Lung (tissue), 12 donors: Measurements from ENCODE around the gene PPT2. TPM values are rescaled to one million over a fixed set of nuclear protein-coding genes. Genes with fewer than 3 reads are reported as not detected.

Experiments used
- ATAC-seq: fragments of 200-7000 bp; cut with Tn5 transposase; one replicate; pipeline ENCODE4 v1.9.1; 2020; ENCODE audit warnings: moderate number of reproducible peaks; ENCODE audit not compliant: insufficient read depth, low FRiP score
- DNase-seq, 3 donors: peaks; one replicate each; pipeline ENCODE4 v3.0.0-alpha.2; 2013 to 2017
- H3K27ac ChIP-seq, 2 donors: one replicate each; pipeline ENCODE4 v1.5.1; 2013; ENCODE audit warnings: mild to moderate bottlenecking in 2 of 2, moderate library complexity in 2 of 2, control low read depth in 1 of 2, inconsistent platforms in 1 of 2, low read depth in 1 of 2, low read length in 1 of 2
- H3K27me3 ChIP-seq, 3 donors: one replicate each; pipeline ENCODE4 v1.5.1; 2013; ENCODE audit warnings: low read length in 2 of 3; ENCODE audit not compliant: control insufficient read depth in 3 of 3, insufficient read depth in 3 of 3
- H3K36me3 ChIP-seq, 4 donors: one replicate each; pipeline ENCODE4 v1.5.1; 2013; ENCODE audit warnings: low read length in 4 of 4, mild to moderate bottlenecking in 1 of 4, moderate library complexity in 1 of 4; ENCODE audit not compliant: control insufficient read depth in 4 of 4, insufficient read depth in 4 of 4
- H3K4me1 ChIP-seq, 5 donors: one replicate each; pipeline ENCODE4 v1.5.1; 2013; ENCODE audit warnings: low read length in 5 of 5, mild to moderate bottlenecking in 2 of 5, moderate library complexity in 1 of 5; ENCODE audit not compliant: control insufficient read depth in 5 of 5, insufficient read depth in 5 of 5
- H3K4me3 ChIP-seq: one replicate; pipeline ENCODE4 v1.5.1; 2013; ENCODE audit warnings: mild to moderate bottlenecking, control low read depth, moderate library complexity
- H3K9ac ChIP-seq, 2 donors: one replicate each; pipeline ENCODE4 v1.5.1; 2013; ENCODE audit warnings: low read length in 2 of 2, control low read depth in 1 of 2; ENCODE audit not compliant: insufficient read depth in 1 of 2
- H3K9me3 ChIP-seq, 4 donors: one replicate each; pipeline ENCODE4 v1.5.1; 2013; ENCODE audit warnings: low read length in 3 of 4, mild to moderate bottlenecking in 1 of 4, moderate library complexity in 1 of 4; ENCODE audit not compliant: control insufficient read depth in 4 of 4, insufficient read depth in 3 of 4
- WGBS, 2 donors: extraction: QIAGEN DNeasy Blood & Tissue Kit; methylation state at CpG; one replicate each; pipeline ENCODE4 v1.1.7; 2013; 5-methylcytosine and 5-hydroxymethylcytosine counted together
- polyA plus RNA-seq, 2 donors: library from polyadenylated mRNA; stranded (reverse); fragments of 200-250 nt; gene quantifications; one replicate each; pipeline ENCODE4 v1.2.1, GENCODE V29; 2013
- total RNA-seq, 2 donors: library from RNA; depleted of rRNA in 1 of 2; stranded (reverse); fragments of >200 nt in 1 of 2; gene quantifications; one replicate each; pipeline ENCODE4 v1.2.1, GENCODE V29; 2014 to 2021
- TF ChIP-seq, protein P1 (sequence below): IDR thresholded peaks from 2 replicates; pipeline ENCODE4 v1.5.1; 2012; ENCODE audit warnings: mild to moderate bottlenecking; ENCODE audit errors: control extremely low read depth, extremely low read depth
- donor health status: control.
- donor health status: control.
- donor health status: Bipolar disorder and iron deficiency.
- donor health status: healthy.
- donor health status: DM: yes; HTN: yes; CAD: no.

Gene PPT2
- total and polyA plus RNA-seq, 4 donors = 5.7 to 212 (median 11.1) TPM

DNA sequence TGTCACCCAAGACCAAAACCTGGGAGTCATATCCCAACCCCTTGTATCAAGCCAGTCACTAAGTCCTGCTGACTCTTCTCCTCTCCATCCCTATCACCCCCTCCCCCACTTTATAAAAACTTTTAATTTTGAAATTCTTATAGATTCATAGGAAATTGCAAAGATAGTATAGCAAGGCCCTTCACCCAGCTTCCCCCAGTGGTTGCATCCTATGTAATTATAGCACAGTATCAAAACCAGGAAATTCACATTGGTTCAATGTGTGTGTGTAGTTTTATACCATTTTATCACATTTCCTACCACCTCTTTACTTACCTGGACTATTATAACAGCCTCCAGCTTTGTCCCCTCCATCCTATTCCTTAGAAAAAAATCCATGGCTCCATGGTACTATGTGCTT, 4.1 kb downstream of the PPT2 start:
- H3K4me1 ChIP-seq = peaks cover 0 to 16% (median 5%) of the 10 kb centered on the region in 5 donors
- ATAC-seq (no peak), DNase-seq (no peak)

DNA sequence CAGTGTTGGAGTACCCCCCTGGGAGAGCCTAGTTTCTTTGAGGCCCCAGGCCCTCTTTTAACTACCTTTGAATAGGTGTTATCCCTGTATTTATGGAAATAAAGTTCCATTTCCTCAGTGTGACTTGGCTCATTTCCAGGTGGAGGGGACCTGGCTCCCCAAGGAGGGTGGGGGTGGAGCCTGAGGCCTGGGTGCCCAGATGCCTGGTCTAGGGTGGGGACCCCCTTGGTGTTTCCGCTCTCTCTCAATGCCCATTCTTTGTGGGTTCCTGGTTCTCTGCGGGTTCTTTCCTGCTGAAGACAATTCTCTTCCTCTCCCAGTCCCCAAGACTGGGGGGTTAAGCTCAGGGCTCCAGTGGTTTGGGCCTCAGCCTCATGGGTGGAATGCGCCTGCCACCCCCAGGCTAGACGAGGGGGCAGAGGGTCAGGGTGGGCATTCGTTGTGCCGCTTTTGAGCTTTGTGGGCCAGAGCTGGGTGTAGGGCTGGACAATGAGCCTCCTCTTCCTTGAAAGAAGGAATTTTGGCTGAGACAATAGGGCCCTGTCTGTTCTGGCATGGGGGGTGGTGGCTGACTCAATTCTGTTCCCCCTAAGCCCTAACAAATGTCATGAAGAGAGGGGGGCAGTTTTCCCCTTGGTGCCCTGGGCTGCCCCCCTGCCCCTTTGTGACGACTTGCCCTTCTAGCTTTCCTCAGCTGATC, 9.8 kb downstream of the PPT2 start:
- DNase-seq = no peak
- peaks cover 2 to 21% (median 4%) of the 10 kb centered on the region in 4 donors for H3K36me3 ChIP-seq
- TF ChIP-seq, protein P1, sequence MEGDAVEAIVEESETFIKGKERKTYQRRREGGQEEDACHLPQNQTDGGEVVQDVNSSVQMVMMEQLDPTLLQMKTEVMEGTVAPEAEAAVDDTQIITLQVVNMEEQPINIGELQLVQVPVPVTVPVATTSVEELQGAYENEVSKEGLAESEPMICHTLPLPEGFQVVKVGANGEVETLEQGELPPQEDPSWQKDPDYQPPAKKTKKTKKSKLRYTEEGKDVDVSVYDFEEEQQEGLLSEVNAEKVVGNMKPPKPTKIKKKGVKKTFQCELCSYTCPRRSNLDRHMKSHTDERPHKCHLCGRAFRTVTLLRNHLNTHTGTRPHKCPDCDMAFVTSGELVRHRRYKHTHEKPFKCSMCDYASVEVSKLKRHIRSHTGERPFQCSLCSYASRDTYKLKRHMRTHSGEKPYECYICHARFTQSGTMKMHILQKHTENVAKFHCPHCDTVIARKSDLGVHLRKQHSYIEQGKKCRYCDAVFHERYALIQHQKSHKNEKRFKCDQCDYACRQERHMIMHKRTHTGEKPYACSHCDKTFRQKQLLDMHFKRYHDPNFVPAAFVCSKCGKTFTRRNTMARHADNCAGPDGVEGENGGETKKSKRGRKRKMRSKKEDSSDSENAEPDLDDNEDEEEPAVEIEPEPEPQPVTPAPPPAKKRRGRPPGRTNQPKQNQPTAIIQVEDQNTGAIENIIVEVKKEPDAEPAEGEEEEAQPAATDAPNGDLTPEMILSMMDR = no peak
- whole genome bisulfite sequencing, 2 donors = 73 to 77% methylated on average over 7 of the region's 7 CpGs
- H3K27ac ChIP-seq = peak overlapping the region in 1 of 2 donors; percentile 68
- peaks cover 0 to 7% (median 0%) of the 10 kb centered on the region in 3 donors for H3K27me3 ChIP-seq
- H3K4me3 ChIP-seq = no peak overlapping the region
- H3K9ac ChIP-seq = no peak overlapping the region
- H3K4me1 ChIP-seq = peaks cover 0 to 1% (median 0%) of the 10 kb centered on the region in 5 donors
- no peak for ATAC-seq
- no peaks in the 10 kb centered on the region for H3K9me3 ChIP-seq

More for the DNA sequence above, 4.1 kb downstream of the PPT2 start:
- no peak overlapping the region for H3K4me3 ChIP-seq
- peaks cover 0 to 20% (median 0%) of the 10 kb centered on the region in 3 donors for H3K27me3 ChIP-seq
- no peak overlapping the region for H3K9ac ChIP-seq
- no peaks in the 10 kb centered on the region for H3K9me3 ChIP-seq
- peaks cover 4 to 26% (median 10%) of the 10 kb centered on the region in 4 donors for H3K36me3 ChIP-seq
- no peak overlapping the region for H3K27ac ChIP-seq
- TF ChIP-seq, protein P1 = no peak

- Histone ChIP-seq H3K4me3 (no peak within 1 kb of the TSS), H3K27me3 (peaks cover 0 to 4% (median 0%) of the 10 kb centered on the region in 3 donors), H3K27ac (peak within 1 kb of the TSS in 1 of 2 donors; percentile 68), H3K36me3 (peaks cover 2 to 22% (median 3%) of the 10 kb centered on the region in 4 donors), H3K9me3 (no peaks in the 10 kb centered on the region), H3K4me1 (peaks cover 0 to 1% (median 0%) of the 10 kb centered on the region in 5 donors), H3K9ac (no peak within 1 kb of the TSS)
- no peak for ATAC-seq
- no peak for DNase-seq
- TF ChIP-seq, protein P1 = no peak
Measured at GRCh38 chr6:32164295-32164694, 10.4 kb downstream of the PPT2 start, which contains the start of gene EGFL8. EGFL8 (plus strand) TSS chr6:32164595; CDS start chr6:32166166, 1,571 bp downstream.
